ENCODE measurements around the gene EBF4.
A peak's percentile ranks its signal among the peaks of the same experiment; 100 is the strongest.

DNA sequence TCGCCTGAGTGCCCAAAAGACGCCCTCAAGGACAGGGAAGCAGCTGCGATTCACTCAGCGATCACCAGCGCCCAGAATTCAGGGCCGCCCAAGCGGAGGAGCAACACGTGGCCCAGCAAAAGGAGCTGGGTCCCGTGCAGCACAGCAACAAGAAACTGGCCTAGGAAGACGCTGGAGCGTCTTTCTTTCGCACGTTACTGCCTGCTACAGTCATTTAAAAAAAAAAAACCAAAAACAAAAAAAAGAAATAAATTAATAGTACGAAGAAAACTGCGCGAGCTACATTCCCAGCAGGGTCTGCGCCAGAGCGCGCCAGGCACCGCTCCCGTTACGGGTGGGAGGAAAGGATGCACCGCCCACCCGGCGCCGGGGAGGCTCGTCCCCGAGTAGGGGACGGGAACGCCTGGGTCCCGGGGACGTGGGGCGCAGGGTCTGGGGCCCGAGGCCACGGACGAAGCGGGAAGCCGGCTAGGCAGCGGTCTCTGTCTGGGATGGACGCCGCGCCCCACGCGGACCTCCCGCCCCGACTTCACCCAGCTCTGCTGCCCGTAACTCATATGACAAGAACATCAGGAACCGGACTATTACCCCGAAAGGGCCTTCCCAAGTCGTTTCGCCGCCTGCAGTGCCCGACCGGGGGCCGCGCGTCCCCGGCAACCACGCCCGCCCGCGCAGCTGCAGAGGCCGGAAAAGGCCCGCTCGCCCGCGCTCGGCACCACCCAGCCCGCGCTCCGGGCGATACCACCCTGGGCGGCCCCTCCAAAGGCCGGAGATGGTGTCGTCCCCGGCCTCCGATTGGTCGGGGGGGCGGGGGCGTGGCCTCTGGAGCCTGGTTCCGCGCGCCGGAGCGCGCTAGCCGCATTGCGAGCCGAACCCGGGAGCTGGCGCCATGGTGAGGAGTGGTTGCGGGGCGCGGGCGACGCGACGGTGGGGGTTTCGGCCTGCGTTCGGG, 40.5 kb upstream of the EBF4 start, which contains the start of gene NOP56:
- TF ChIP-seq, protein P1, sequence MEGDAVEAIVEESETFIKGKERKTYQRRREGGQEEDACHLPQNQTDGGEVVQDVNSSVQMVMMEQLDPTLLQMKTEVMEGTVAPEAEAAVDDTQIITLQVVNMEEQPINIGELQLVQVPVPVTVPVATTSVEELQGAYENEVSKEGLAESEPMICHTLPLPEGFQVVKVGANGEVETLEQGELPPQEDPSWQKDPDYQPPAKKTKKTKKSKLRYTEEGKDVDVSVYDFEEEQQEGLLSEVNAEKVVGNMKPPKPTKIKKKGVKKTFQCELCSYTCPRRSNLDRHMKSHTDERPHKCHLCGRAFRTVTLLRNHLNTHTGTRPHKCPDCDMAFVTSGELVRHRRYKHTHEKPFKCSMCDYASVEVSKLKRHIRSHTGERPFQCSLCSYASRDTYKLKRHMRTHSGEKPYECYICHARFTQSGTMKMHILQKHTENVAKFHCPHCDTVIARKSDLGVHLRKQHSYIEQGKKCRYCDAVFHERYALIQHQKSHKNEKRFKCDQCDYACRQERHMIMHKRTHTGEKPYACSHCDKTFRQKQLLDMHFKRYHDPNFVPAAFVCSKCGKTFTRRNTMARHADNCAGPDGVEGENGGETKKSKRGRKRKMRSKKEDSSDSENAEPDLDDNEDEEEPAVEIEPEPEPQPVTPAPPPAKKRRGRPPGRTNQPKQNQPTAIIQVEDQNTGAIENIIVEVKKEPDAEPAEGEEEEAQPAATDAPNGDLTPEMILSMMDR (IDR thresholded peaks at IDR 0.05), result peak in 2 of 4 experiments; percentile 2 to 21
- TF ChIP-seq POLR2A (IDR thresholded peaks at IDR 0.05), result peak; percentile 63

Data from prostate gland (tissue), 2 donors.